DOHH2 (cell line): Measurements from ENCODE around the gene NLE1.

Experiments used
- H3F3A ChIP-seq: fragments of 200-600 bp; sonication (generic), shearing (Covaris generic); 2 replicates; pipeline ENCODE4 v1.6.0; 2016; ENCODE audit warnings: antibody characterized with exemption, mild to moderate bottlenecking; ENCODE audit not compliant: control insufficient read depth, insufficient read depth
- H3K27ac ChIP-seq: fragments of 200-600 bp; sonication (generic); 2 replicates; pipeline ENCODE4 v1.5.1; 2014; ENCODE audit warnings: low read depth, mild to moderate bottlenecking, low read length, moderate library complexity
- H3K27me3 ChIP-seq: fragments of 200-600 bp; sonication (generic); 2 replicates; pipeline ENCODE4 v1.6.1; 2014; ENCODE audit warnings: mild to moderate bottlenecking, low read length, mixed read lengths; ENCODE audit not compliant: control insufficient read depth
- H3K36me3 ChIP-seq: fragments of 200-600 bp; sonication (generic); 2 replicates; pipeline ENCODE4 v1.6.1; 2014; ENCODE audit warnings: mild to moderate bottlenecking, low read length, moderate library complexity, mixed read lengths; ENCODE audit not compliant: control insufficient read depth
- H3K4me1 ChIP-seq: fragments of 200-600 bp; sonication (generic); 2 replicates; pipeline ENCODE4 v1.6.1; 2014; ENCODE audit warnings: mild to moderate bottlenecking, low read length, mixed read lengths; ENCODE audit not compliant: control insufficient read depth
- H3K4me2 ChIP-seq: fragments of 200-600 bp; sonication (generic); 2 replicates; pipeline ENCODE4 v1.6.0; 2014; ENCODE audit warnings: mild to moderate bottlenecking, low read length, moderate library complexity
- H3K4me3 ChIP-seq: fragments of 200-600 bp; sonication (generic); 2 replicates; pipeline ENCODE4 v1.5.1; 2014; ENCODE audit warnings: mild to moderate bottlenecking, low read length, mixed read lengths
- H3K79me2 ChIP-seq: fragments of 200-600 bp; sonication (generic); 2 replicates; pipeline ENCODE4 v1.6.1; 2014; ENCODE audit warnings: mild to moderate bottlenecking, low read length, mixed read lengths; ENCODE audit not compliant: control insufficient read depth
- H3K9me2 ChIP-seq: fragments of 200-600 bp; sonication (generic); replicated peaks from 2 replicates; pipeline ENCODE4 v1.6.1; 2014; ENCODE audit warnings: mild to moderate bottlenecking, low read length, mixed read lengths; ENCODE audit not compliant: control insufficient read depth
- H3K9me3 ChIP-seq: fragments of 200-600 bp; sonication (generic); 2 replicates; pipeline ENCODE4 v1.6.1; 2014; ENCODE audit warnings: antibody characterized with exemption, low read length, mixed read lengths; ENCODE audit not compliant: control insufficient read depth, insufficient read depth
- H4K20me1 ChIP-seq: fragments of 200-600 bp; sonication (generic); 2 replicates; pipeline ENCODE4 v1.6.0; 2014; ENCODE audit warnings: low read depth, mild to moderate bottlenecking, antibody characterized with exemption, low read length, moderate library complexity; ENCODE audit not compliant: control insufficient read depth, insufficient read depth
- EZH2phosphoT487 ChIP-seq: fragments of 200-600 bp; sonication (generic); IDR thresholded peaks from 2 replicates; pipeline ENCODE4 v1.6.1; 2017; ENCODE audit warnings: borderline replicate concordance, mild to moderate bottlenecking, antibody characterized with exemption, low read length, moderate library complexity, mixed read lengths
- TF ChIP-seq, protein P1 (sequence below): fragments of 200-600 bp; sonication (generic); IDR thresholded peaks from one replicate; pipeline ENCODE4 v1.5.1; 2014; ENCODE audit warnings: antibody characterized with exemption, mild to moderate bottlenecking, low read depth, low read length; ENCODE audit not compliant: poor library complexity, severe bottlenecking

The NLE1 gene

DNA sequence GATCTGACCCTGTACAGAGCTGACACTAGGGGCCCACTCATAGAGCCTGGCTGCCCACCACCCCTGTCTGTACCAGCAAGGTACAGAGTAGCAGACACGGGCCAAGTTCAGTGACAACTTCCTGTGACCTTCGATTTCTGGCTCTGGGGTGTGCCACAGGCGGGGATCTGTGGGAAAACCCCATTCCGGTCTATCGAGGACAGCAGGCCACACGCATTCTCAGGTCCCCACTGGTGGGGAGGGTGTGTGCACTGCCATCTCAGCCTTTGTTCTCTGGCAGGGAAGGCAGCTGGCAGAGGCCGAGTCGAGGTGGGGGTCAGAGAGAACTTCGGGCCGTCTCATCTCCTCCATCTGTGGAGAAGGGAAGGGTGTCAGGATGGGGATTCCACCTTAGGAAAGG lies 10.0 kb downstream of the NLE1 start:
- Histone ChIP-seq H4K20me1 (no peaks in the 10 kb centered on the region), H3K36me3 (peaks cover 73% of the 10 kb centered on the region), H3F3A (0 out of 2 replicates have a peak, but pooled peaks cover 4% of the 10 kb centered on the region), H3K27ac (no peak overlapping the region), H3K9me3 (no peaks in the 10 kb centered on the region), H3K27me3 (no peaks in the 10 kb centered on the region), H3K9me2 (no peaks in the 10 kb centered on the region), H3K4me1 (no peaks in the 10 kb centered on the region), H3K79me2 (no peaks in the 10 kb centered on the region), H3K4me2 (no peak overlapping the region), H3K4me3 (no peak overlapping the region)
- no peak for TF ChIP-seq EZH2phosphoT487
- TF ChIP-seq, protein P1, sequence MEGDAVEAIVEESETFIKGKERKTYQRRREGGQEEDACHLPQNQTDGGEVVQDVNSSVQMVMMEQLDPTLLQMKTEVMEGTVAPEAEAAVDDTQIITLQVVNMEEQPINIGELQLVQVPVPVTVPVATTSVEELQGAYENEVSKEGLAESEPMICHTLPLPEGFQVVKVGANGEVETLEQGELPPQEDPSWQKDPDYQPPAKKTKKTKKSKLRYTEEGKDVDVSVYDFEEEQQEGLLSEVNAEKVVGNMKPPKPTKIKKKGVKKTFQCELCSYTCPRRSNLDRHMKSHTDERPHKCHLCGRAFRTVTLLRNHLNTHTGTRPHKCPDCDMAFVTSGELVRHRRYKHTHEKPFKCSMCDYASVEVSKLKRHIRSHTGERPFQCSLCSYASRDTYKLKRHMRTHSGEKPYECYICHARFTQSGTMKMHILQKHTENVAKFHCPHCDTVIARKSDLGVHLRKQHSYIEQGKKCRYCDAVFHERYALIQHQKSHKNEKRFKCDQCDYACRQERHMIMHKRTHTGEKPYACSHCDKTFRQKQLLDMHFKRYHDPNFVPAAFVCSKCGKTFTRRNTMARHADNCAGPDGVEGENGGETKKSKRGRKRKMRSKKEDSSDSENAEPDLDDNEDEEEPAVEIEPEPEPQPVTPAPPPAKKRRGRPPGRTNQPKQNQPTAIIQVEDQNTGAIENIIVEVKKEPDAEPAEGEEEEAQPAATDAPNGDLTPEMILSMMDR = no peak

DNA sequence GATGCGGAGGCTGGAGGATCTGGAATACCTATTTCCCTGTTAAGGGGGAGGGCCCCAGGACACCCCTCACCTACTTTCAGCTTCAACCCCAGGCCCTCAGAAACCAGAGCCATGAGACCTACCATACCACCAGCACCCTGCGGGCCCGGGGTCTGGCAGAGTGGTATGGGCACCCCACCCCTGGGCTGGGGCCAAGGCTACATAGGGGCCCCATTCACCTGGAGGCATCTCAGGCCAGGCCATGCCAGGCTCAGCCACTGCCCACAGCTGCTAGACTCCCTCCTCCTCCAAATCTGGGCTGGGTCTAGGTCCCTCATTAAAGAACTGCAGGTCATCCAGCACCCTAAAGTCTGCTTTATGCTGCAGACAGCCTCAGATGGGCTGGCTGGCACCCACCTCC lies 11.7 kb downstream of the NLE1 start:
- H3K36me3 ChIP-seq = peaks cover 56% of the 10 kb centered on the region
- no peaks in the 10 kb centered on the region for H3K4me1 ChIP-seq
- no peaks in the 10 kb centered on the region for H3K79me2 ChIP-seq
- no peaks in the 10 kb centered on the region for H4K20me1 ChIP-seq
- no peak overlapping the region for H3K4me3 ChIP-seq
- no peaks in the 10 kb centered on the region for H3K27me3 ChIP-seq
- TF ChIP-seq, protein P1 = no peak
- TF ChIP-seq EZH2phosphoT487 = no peak
- no peaks in the 10 kb centered on the region for H3K9me3 ChIP-seq
- no peak overlapping the region for H3K4me2 ChIP-seq
- 0 out of 2 replicates have a peak, but pooled peaks cover 4% of the 10 kb centered on the region for H3F3A ChIP-seq
- H3K27ac ChIP-seq = no peak overlapping the region
- no peaks in the 10 kb centered on the region for H3K9me2 ChIP-seq

DNA sequence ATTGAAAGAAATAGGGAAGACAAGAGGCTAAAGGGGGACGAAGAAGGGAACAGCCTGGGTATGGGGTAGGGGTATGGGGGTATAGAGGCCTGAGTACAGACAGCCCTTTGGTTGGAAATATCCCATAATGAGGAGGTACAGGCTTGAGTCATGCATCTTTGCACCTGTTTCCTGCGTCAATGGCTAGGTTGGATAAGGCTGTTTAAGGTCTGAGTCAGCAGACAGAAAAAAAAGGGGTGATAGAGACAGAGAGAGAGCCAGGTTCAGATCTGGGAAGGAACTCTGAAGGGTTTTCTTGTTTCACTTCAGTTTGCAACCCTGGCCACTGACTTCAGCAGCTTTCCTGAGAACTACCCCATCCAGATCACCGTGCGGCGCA lies 12.1 kb downstream of the NLE1 start:
- Histone ChIP-seq H3F3A (0 out of 2 replicates have a peak, but pooled peaks cover 4% of the 10 kb centered on the region), H3K79me2 (no peaks in the 10 kb centered on the region), H3K4me3 (no peak overlapping the region), H4K20me1 (no peaks in the 10 kb centered on the region), H3K36me3 (peaks cover 52% of the 10 kb centered on the region), H3K4me2 (no peak overlapping the region), H3K4me1 (no peaks in the 10 kb centered on the region), H3K27me3 (no peaks in the 10 kb centered on the region), H3K9me2 (no peaks in the 10 kb centered on the region), H3K9me3 (no peaks in the 10 kb centered on the region), H3K27ac (no peak overlapping the region)
- TF ChIP-seq EZH2phosphoT487 = no peak
- TF ChIP-seq, protein P1 = no peak
